GM18520 (cell line): Measurements from ENCODE around the gene PRKCE.

Source experiments
- ATAC-seq: cut with Tn5 transposase; IDR thresholded peaks from one replicate; pipeline ENCODE4 v1.9.1; 2021; ENCODE audit not compliant: unreplicated experiment

The PRKCE gene

DNA sequence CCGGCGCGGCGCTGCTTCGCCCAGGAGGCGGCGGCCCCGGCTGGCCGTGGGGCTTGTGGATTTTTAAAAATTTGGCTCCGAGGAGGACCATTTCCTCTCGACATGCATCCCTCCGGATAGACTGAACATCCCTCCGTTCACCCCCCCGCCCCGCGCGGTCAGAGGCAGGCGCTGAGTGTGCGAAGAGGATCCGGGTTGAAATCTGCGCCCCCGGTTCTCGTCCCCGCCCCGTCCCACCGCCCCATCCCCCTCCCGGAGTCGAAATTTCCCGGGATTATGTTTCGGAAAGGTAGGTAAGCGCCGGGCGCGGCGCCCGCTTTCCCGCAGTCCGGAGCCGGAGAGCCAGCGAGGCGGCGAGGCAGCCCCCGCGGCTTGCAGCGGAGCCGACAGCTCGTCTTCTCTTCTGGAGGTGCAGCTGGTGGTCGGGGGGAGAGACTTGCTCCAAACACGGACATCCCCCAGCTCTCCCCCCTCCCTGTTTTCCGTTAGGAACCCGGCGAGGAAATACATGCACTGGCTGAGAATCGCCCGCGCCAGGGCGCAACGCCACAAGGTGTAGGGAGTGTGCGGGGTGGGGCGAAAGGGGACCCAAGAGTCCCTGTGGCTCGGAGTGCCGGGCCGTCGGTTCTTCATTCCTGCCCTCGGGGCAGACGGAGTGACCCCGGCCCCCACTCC is at the start of gene PRKCE:
Gene PRKCE (plus strand): TSS at position 261 of the 675 bp plus-strand sequence.
- ATAC-seq = peak; percentile 18

GRCh38 chr2:45602624-45603023 is 48.9 kb upstream of the PRKCE start:
- no peak for ATAC-seq

DNA sequence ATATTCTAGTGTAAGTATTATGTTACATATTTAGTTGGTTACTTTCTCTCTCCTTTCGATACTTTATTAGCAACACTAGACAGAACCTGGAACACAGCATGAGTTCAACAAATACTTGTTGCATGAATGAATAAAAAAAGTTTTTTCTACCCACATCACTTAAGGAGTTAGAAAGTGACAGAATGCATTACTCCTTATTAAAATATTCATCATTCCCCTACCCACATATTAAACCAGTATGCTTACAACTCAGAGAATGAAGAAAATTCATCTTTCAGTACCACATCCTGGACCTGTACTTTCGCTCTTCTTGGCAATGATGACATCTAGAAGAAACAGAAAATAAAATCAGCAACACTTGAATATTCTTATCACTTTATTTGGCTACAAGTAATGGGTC is 46.4 kb upstream of the PRKCE start:
- ATAC-seq = no peak

DNA sequence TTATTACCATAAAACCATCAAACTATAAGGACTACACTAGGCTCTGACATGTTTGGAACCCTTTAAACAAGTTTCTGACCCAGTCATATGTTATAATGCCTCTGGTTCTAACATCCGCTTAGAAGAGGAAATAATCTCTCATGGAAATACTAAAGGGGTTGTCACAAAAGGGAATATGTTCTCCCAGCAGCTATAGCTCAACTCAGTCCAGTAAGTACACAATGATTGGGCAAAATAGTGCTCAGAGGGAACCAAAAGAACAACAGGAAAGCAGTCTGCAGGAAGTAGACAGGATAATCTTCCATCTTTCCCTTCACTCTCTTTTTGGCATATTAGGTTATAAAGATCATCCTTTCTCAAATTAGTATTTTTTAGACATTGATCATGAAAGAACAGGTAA is 44.7 kb upstream of the PRKCE start:
- ATAC-seq = no peak

- ATAC-seq = no peak
These were observed 43.8 kb upstream of the PRKCE start for GRCh38 chr2:45607701-45608100.

DNA sequence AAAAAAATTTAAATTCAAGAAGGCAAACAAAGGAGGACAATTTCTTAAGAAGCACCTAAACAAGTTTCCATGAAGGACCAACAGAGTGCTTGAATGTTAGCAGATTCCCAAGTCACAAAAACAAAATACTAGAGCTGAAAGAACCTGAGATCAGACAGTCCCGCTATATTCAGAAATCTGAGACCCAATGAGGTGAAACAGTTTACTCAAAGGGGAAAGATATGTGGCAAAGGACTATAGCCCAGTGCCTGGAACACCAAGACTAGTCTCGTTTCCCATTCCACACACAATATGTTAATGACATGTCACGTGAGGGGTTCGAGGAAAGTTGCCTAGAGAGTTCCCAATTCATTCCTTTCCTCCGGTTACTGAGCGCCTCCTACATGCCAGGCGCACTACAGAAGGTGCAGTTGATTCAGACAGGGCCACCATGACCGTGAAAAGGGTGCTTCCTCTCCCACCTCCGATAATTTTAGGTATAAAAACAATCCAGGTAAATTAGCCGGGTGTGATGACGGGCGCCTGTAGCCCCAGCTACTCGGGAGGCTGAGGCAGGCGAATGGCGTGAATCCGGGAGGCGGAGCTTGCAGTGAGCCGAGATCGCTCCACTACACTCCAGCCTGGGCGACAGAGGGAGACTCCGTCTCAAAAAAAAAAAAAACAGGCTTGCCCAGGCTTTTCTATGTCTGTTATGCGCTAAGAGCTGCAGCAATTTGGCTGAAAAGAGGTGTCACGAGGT is 41.0 kb upstream of the PRKCE start:
- ATAC-seq = no peak

- peak; percentile 86 for ATAC-seq
These were observed 40.2 kb upstream of the PRKCE start, which contains the start of gene SRBD1 for GRCh38 chr2:45611020-45611859. SRBD1 (minus strand) TSS chr2:45611267; CDS start chr2:45605441, 5,826 bp downstream.

- ATAC-seq = no peak
These were observed 39.2 kb upstream of the PRKCE start for GRCh38 chr2:45612285-45612684.

GRCh38 chr2:45612731-45613130 is 38.7 kb upstream of the PRKCE start:
- ATAC-seq = no peak

- ATAC-seq = no peak
These were observed 37.1 kb upstream of the PRKCE start for GRCh38 chr2:45614330-45614729.

DNA sequence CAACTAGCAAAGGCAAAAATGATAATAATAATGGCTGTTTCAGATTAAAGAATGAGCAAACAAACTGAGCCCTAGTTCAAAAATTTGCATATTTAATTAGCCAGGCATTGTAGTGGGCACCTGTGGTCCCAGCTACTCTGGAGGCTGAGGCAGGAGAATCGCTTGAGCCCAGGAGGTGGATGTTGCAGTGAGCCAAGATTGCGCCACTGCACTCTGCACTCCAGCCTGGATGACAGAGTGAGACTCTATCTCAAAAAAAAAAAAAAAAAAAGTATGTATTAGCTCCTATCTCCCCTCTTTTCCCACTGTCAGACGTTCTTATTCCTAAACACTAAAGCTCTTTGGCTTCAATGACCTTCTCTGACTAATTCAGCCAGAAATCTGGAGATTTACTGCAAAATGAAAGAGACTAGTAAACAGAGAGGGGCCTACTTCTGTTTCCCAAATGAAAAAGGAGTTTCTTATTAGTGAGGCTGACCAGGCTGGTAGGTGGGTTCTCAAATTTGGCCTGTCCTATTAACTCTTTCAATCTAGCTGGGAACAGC is 36.5 kb upstream of the PRKCE start:
- no peak for ATAC-seq

GRCh38 chr2:45616658-45617411 is 34.6 kb upstream of the PRKCE start:
- no peak for ATAC-seq

GRCh38 chr2:45617496-45617895 is 34.0 kb upstream of the PRKCE start:
- ATAC-seq = no peak

DNA sequence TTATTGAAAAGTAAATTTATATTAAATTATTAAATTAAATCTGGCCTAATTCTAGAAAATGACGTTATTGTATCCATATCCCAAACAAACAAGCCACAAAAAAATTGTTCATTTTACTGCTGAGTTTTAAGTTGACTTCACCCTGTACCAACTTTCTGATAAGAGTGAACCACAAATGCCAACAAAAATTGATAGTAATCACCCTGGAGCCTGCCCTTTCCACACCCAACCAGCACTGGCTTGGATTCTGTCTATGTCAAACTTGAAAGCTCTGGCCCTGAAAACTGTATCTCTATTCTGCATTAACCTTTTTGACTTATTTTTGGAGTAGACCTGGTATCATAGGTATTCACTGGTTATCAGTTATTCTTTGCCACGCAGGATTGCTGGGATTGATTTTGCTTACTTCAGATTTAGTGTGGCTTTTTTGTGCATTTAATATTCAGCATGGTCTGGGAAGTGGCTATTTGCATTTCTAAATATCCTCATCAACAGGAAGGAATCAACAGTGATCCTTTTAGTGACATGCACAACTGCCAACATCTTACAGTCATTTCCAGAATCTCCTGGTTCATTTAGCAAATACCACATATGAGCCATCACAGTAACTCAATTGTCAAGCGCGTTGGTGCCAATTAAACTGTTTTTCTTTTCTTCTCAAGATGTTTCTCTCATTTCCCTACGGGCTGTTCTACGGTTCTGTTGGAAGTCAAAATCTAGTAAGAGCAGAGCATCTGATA is 29.0 kb upstream of the PRKCE start:
- no peak for ATAC-seq

DNA sequence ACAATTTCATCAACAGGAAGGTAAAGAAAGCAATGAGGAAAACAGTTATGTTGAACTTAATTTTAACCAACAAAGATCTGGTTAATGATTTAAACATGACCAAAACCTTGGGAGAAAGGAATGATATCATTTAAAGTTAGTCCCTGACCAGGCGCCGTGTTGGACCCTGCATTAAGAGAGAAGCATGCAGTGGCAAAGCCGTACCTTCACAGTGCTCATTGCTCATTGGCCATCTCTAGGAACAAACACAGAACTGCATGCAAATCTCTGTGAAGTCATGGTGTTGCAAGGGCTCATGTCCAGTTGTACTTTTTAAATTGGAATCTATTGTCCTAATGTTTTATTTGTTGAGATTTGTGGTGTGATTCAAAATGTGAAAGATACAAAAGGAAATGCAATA is 28.4 kb upstream of the PRKCE start:
- ATAC-seq = no peak

DNA sequence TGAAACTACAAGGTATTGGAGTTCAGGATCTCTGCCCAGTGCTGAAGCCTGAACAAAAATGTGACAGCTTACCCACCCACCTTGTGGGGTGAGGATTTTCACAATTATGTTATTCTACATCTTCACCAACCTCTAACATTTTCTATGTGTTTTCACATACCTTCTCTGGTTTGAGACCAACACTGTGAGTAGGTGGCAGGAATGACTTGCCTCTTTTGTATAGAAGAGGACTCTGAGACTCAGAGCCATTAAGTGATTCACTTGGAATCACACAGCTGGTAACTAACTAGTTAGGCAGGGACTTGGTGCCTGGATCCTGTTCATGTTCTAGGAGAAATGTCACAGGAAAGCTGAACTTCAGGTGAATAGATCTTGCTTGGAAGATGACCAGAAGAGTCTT is 25.7 kb upstream of the PRKCE start:
- ATAC-seq = no peak

- ATAC-seq = no peak
These were observed 24.9 kb upstream of the PRKCE start for GRCh38 chr2:45626387-45627221.

DNA sequence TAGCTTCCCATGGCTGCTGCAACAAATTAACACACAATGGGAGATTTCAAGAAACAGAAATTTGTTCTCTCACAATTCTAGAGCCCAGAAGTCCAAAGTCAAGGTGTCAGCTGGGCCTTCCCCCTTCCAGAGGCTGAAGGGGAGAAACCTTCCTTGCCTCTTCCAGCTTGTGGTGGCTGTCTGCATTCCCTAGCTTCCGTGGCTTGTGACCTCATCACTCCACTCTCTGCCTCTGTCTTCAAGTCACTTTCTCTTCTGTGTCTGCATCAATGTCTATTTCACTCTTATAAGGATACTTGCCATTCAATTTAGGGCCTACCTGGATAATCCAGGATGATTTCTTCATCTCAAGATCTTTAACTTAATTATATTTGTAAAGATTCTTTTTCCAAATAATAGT is 23.6 kb upstream of the PRKCE start:
- no peak for ATAC-seq

- no peak for ATAC-seq
These were observed 21.5 kb upstream of the PRKCE start for GRCh38 chr2:45629971-45630370.
